Cerebellar cortex (tissue), 1 donor: Measurements from ENCODE around the gene SPATA18.
A peak's percentile ranks its signal among the peaks of the same experiment; 100 is the strongest.

Experiments
- DNase-seq: peaks from one replicate; pipeline ENCODE4 v3.0.0-alpha.2; 2015; ENCODE audit warnings: low spot score

The SPATA18 gene

GRCh38 chr4:52051213-52051614 lies at the start of gene SPATA18:
TSS of gene SPATA18 (plus strand) at chr4:52051304. CDS start at chr4:52051705, 401 bp downstream.
- DNase-seq, result no peak

- no peak for DNase-seq
Observed at GRCh38 chr4:52001616-52002015, 49.5 kb upstream of the SPATA18 start.

- no peak for DNase-seq
Observed at GRCh38 chr4:52004414-52004813, 46.7 kb upstream of the SPATA18 start.

GRCh38 chr4:52005604-52006273 lies 45.4 kb upstream of the SPATA18 start:
- no peak for DNase-seq

- no peak for DNase-seq
Observed at GRCh38 chr4:52006887-52007286, 44.2 kb upstream of the SPATA18 start.

- no peak for DNase-seq
Observed at GRCh38 chr4:52010986-52011385, 40.1 kb upstream of the SPATA18 start.

- no peak for DNase-seq
Observed at GRCh38 chr4:52012651-52013050, 38.5 kb upstream of the SPATA18 start.

- DNase-seq, result no peak
Observed at GRCh38 chr4:52014903-52015302, 36.2 kb upstream of the SPATA18 start.

GRCh38 chr4:52015366-52015765 lies 35.7 kb upstream of the SPATA18 start:
- DNase-seq, result no peak

GRCh38 chr4:52016981-52017380 lies 34.1 kb upstream of the SPATA18 start:
- no peak for DNase-seq

GRCh38 chr4:52017814-52018213 lies 33.3 kb upstream of the SPATA18 start:
- no peak for DNase-seq

- no peak for DNase-seq
Observed at GRCh38 chr4:52019936-52020657, 31.0 kb upstream of the SPATA18 start, which contains the start of gene LRRC66. TSS of gene LRRC66 (minus strand) at chr4:52020363. CDS start at chr4:52017613, 2,750 bp downstream.

- DNase-seq, result no peak
Observed at GRCh38 chr4:52028970-52029369, 22.1 kb upstream of the SPATA18 start.

- no peak for DNase-seq
Observed at GRCh38 chr4:52032005-52032404, 19.1 kb upstream of the SPATA18 start.

- DNase-seq, result no peak
Observed at GRCh38 chr4:52035190-52035589, 15.9 kb upstream of the SPATA18 start.

- no peak for DNase-seq
Observed at GRCh38 chr4:52036886-52037530, 14.1 kb upstream of the SPATA18 start.

GRCh38 chr4:52037689-52038102 lies 13.4 kb upstream of the SPATA18 start:
- peak; percentile 66 for DNase-seq

GRCh38 chr4:52038103-52038912 lies 12.8 kb upstream of the SPATA18 start, which contains the start of gene SGCB:
TSS of gene SGCB (minus strand) at chr4:52038299. CDS start at chr4:52038259, 40 bp downstream.
- DNase-seq, result peak; percentile 71

GRCh38 chr4:52045028-52045427 lies 6.1 kb upstream of the SPATA18 start:
- no peak for DNase-seq

- no peak for DNase-seq
Observed at GRCh38 chr4:52049266-52049665, 1.8 kb upstream of the SPATA18 start.

- DNase-seq, result peak; percentile 44
Observed at GRCh38 chr4:52051615-52052474, 741 bp downstream of the SPATA18 start.
